GM18907 (cell line): ENCODE data around the gene PJA2.

Experiments used
- ATAC-seq: cut with Tn5 transposase; IDR thresholded peaks from one replicate; pipeline ENCODE4 v1.9.1; 2021; ENCODE audit warnings: mild to moderate bottlenecking, moderate library complexity; ENCODE audit not compliant: unreplicated experiment

PJA2 gene

DNA sequence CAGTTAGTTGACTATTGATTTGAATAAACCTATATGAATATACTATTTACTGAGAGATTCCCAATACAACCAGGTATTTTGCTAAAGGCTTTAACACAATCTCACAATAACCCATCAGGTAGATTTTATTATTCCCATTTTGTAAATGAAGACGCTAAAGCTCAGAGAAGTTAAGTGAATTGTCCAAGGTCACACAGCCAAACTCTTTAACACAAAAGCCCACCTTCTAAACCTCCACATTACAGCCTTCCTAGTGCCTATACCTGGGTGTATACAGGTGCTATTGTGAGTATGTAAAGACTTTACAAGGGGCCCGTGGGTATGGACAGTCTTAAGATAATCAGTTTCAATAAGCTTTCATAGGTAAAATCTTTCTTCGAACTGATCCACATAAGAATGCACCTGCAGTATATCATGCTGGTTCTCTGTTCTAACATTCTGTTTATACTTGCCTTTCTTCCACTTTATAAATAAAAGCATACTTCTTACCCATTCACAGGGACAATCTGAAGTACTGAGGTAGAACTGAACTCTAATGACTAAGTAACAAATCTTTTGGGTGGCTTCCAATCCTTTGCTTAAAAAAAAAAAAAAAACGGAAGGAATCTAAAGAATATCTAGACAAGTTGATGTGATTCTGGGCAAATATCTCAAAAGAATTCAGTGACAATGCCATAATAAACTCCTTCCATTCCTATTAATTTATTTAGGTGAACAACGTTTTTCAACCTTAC, 59.1 kb downstream of the PJA2 start:
- no peak for ATAC-seq

DNA sequence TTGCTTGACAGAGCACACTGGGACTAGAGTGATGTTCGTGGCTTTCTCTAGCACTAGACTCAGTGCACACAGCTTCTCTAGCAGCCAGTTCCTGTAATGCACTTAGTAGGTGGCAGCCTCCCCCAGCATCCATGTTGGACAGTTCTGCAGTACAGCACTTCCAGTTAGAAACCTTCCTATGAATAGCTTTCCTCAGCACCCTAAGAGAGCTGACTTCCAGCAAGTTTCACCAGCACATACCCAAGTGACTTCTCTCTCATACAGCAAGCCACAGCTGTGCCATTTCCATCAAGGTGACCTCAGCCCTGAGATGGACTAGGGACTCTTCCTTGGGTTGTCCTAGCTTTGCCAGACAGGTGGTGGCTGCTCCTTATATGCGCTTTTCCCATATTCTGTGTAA, 60.4 kb downstream of the PJA2 start:
- no peak for ATAC-seq

DNA sequence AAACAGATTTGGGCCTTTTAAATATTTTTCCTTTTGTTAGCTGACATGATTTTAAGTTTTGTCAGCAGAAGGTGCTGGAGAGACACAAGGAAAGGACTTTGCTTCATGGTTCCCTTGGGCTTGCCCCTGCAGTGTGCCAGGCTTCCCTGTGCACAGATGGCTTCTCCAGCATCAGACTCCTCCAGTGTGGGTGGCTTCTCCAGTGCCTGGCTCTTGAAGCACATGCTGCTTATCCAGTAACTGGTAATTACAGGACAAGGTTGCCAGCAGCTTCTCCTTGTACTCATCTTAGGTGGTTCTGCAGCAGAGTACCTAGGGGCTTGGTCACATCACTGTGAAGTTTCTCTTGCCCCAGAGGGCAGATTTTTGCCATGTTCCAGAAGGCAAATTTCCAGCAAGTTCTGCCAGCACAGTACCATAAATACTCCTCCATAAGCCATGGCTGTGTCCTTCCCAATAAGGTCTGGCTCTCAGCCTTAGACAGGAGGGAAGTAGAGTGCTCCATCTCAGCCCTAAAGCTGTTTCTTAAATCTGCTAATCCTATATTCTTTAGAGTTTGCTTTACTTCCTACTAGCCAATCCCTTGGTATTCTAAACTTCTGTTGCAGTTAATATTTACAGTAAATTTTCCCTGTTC, 62.4 kb downstream of the PJA2 start:
- ATAC-seq, result no peak

DNA sequence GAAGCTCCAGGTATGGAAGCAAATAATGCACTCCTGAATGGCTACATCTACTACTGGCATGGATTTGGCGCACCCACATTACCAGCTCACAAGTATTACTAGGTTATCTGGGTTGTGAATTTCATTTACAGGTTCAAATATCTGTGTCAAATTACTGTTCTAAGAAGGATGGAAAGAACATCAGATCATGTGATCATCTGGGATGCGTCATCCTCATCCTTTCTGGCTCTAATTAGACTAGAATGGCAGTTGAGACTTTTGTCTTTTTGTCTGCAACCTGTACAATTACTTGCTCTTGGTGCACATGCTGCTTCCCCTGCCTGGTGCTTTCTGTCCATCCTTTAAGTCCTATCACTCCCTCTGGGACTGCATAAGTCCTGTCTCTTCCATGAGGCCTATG, 64.1 kb downstream of the PJA2 start:
- no peak for ATAC-seq

DNA sequence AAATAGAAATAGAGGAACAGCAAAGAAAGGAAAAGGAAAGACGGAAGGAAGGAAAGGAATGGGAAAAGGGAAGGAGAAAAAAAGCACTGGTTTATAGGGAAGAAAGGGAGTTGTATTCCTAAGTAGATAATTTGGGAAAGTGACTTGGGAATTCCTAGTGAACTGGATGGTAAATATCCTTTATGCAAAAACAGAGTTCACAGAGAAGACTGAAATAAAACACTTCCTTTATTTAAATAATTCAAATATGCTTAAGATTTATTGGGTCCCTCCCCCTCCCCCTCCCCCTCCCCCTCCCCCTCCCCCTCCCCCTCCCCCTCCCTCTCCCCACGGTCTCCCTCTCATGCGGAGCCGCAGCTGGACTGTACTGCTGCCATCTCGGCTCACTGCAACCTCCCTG, 69.4 kb downstream of the PJA2 start:
- ATAC-seq, result no peak

DNA sequence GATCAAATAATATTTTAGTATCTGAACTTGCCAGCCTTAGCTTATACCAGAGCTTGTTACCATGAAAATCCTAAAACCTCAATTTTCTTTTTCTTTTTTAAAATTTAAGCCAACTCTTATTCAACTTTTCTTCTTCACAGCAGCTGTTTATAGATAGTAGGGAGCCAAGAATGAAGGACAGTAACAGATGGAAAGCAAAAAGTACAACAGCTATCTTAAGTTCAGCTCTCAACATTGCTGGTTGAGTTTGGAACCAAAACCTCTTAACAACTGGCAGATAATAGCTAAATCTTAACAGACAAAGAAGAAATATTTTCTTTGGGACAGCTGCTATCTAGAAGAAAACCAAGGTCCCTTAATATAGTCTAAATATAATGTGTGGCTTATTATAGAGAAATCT, 74.7 kb downstream of the PJA2 start:
- no peak for ATAC-seq

DNA sequence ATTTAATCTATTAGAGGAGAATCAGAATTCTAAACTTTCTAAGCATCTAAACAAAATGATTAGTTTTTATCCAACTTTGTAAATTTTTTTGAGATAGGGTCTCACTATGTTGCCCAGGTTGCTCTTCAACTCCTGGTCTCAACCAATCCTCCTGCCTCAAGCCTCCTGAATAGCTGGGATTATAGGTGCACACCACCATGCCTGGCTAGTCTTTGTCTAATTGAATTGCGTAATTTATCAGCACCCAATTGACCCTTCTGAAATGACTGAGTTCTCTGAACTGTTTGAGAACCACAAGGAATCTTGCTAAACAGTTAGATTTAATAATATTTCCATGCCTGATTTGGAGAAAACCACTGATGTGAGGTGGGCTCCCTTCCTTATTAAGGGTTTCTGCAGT, 75.7 kb downstream of the PJA2 start:
- no peak for ATAC-seq

DNA sequence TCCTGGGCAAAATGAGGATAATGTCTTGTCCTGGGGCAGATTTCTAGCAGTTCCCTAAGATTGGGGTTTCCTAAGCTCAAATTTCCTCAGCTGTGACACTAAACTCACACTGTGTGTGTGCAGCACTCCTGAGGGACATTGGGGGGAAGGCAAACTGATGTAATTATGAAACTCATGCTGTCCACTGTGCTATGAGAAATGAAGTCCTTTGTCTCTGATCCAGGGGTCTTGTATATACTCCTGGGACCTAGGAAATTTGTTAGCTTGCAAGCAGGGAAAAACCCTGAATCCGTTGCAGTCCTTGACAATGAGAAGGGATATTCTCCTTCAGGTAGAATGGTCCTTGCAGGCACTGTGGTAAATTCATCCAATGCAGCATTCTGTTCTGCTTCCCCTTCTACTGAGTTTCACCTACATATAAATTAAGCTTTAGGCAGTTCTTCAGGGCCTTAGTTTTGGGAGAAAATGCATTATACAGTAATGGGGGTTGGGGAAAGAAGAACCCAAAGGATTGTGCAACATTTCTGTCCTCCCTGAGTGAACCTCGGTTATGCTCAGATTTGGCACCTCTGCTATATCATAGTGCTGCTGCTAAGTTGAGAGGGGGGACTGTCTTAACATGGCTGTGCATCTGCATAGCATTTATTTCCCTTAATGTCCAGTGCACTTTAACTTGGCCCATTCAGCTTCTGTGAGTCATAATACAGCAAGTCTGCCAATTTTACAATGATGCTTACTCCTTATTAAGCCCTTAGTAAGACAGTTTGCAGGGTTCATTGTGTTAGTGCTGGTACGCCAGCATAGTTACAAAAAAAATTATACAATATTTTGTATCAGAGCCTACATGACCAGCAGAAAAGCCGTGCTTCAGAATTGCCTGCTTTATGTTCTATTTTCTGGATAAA, 80.2 kb downstream of the PJA2 start:
- no peak for ATAC-seq

DNA sequence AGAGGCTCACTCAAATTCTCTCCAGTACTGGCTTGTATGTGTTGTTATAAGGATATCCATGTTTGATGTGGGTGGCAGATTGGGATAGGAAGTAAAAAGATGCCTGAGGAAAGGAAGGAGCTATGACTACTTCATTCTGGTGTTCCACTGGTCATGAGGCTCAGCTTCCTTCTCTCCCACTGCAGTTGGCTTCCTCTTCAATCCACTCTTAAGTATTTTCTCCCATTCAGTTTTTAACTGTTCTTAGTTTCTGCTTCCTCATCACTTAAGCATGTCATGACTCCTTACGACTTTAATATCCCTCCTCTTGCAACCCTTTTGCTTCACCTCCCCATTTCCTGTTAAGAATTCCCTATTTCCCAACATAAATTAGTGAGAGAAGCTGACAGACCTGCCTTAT, 81.1 kb downstream of the PJA2 start:
- no peak for ATAC-seq

DNA sequence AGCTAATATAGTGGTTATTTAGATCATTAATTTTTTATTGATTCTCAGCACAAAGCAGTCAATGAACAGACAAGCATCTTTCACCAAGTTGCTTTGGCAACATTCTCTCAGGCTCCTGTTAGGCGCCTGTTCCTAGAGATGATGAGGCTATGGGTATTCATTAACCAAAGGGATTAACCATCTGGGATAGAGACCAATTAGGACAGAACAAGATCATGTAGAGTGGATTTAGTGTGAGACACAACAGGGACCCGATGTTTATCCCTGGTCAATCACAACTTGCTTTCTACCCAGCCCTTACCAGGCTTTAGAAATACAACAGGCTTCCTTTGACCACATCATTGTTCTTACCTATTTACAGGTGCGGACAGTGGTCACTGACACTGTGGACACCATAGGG, 82.2 kb downstream of the PJA2 start:
- ATAC-seq, result no peak

DNA sequence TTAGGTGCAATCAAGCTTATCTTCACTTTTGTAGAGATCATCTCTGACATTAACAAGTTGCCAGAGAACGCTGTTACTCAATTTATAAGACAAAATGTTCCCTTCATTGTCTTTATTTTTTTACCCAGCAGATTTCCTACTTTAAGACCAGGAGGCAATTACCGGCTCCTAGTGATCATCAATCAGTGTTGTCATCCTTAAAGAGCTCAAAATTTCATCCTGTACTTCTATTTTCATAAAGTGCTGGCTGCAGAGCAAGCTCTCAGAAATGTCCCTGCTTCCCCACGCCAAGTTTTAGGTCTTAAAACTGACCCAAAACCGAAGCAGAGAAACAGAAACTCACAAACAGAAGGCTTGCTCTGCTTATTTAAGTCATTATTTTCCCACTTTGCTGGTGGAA, 82.9 kb downstream of the PJA2 start:
- no peak for ATAC-seq

DNA sequence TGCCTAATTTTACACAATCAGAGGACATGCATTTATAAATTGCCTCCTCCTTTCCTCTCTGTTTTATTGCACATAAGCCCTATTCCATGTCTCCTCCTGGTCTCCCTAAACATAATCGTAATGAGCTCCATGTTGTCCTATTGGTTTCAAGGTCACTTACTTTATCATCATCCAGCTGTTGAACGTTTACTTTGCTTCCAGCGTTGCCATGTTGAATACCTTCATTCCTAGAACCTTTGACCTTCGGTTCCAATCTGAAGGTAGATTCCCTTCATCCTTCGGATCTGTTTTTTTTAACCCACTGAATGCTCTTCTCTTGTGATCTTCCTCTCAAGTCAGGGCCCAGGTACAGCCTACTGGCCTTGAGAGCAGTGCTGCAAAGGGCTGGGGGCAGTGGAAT, 84.3 kb downstream of the PJA2 start:
- no peak for ATAC-seq

DNA sequence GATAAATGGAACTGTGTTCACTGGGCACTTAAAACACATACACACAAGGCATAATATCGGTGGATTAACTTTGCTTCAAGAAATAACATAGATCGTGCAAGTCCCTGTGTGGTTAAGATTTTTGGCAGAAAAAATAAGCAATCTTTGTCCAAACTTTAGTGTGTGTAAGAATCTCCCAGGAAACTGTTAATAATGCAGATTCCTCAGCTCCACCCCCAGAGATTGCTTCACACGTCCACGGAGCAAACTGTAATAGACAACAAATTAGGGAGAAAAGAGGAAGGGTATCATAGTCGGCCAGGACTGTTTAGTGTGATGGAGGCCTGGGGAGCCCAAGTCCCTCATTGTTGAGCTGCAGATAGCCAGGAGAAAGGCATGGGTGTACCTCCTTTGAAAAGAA, 84.8 kb downstream of the PJA2 start:
- no peak for ATAC-seq

DNA sequence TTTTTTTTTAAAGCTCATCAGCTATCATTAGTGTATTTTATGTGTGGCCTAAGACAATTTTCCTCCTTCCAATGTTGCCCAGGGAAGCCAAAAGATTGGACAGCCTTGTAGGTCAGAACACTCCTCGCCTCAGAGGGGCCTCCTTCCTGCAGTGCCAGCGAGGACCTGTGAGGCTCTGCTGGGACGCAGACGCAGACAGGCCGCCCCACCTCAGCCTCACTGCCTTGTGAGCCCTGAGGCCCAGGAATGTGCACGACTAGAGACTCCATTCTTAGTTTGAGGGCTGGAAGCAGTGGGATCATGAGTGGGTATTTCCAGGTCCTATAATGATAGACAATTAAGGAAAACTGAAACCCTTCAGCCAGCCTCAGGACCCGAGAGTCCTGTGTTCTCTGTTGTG, 85.4 kb downstream of the PJA2 start:
- no peak for ATAC-seq

DNA sequence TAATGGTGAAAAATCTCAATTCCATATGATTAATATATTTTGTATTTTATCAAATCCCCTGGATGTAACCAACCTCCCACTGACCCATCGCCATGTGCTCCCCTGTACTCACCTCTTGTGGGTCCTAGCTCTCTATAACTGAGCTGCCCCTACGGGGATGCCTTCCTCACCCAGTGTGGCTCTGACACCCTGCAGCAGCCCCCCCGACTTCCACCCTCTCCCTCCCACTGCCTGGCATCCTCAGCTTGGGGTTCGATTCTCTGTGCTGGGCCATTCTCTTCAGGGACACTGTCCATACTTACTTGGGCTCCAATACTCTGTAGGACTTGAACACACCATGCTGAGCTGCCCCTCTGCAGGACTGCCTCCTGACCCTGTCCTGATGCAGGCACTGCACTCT, 87.1 kb downstream of the PJA2 start:
- ATAC-seq, result no peak

DNA sequence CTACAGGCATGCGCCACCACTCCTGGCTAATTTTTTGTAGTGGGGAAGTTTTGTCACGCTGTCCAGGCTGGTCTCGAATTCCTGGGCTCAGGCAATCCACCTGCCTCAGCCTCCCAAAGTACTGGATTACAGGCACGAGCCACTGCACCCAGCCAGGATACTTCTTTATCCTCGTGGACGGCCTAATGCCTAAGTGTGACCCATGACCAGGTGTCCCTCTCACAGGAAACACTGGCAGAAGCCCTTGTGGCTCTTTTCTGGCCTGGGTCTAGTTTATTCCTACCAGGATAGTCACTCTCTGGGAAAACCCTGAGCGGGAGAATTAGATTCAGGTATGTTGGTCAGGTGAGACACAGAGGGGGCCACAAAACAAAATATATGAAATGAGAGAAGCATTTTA, 90.4 kb downstream of the PJA2 start:
- ATAC-seq, result no peak

DNA sequence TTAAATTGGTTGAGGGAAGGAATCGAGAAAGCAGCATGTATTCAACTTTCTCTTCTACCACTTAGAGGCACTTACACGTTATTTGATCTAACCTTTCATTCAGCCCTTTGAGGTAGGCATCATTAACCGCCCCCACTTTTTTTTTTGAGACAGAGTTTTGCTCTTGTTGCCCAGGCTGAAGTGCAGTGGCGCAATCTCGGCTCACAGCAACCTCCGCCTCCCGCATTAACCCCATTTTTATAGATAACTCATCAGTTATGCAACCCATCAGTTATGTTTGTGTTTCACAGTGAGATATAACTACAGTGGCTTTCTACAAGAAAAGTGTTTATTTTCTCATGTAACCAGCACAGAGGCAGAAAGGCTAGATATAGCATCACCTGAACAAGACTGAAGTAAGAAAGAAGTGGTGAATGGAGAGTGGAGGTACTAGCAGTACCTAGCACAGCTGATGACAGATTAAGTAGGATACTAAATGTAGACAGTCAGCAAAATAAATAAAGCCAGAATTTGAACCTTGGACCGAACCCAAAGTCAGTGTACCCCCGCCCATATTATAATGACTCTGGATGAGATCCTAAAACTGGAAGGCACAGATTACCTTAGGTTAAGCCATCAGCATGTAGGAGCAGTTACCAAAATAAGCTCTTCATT, 91.2 kb downstream of the PJA2 start:
- no peak for ATAC-seq

DNA sequence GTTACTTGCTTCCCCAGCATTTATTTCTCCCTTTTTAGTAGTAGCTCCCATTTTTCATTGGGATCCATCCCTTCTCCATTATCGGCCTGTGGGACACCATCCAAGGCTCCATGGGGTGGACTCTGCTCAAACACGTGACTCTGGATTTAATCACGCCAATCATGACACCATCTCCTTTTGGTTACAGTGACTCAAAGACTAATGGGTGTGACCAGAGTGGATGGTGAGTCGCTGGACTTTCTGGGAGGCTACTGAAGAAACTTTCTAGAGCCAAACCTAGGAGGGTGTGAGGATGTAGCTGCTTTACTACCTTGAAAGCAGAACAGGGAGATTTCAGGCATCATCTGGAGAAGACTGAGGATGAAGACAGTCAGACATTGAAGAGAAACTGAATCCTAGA, 93.1 kb downstream of the PJA2 start:
- ATAC-seq, result no peak

DNA sequence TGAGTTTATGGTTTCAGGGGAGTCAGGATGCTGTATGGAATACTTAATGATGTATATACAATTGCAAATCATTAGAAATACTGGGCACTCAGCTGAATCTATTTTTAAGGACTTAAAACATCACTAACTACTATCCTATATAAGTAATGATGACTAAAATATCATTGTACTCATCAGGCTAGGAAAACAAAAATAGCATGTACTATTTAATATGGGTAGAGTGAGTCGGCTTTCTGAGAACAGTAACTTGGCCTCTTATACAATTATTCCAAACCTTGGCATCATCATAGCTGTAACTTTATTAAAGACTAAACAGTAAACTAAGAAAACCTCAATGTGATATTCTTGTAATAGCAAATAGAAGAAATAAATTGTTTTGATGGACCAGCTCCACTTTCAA, 94.5 kb downstream of the PJA2 start:
- no peak for ATAC-seq

DNA sequence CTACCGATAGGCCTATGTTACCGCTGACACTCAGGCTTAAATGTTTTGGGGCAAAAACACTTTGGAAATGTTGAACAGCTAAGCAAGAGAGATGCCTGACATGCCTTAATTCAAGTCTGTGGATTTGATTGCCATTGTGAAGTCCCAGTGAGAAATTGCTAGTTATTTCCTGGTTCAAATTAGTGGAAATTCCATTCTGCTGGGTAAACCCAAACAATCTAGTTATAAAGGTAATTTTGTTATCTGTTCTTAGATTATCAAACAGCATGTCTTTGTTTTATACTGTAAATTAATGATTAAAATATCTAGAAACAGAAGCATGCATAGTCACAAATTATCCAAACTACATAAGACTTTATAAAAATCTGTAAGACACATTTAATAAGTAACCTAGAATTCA, 96.6 kb downstream of the PJA2 start:
- ATAC-seq, result no peak

DNA sequence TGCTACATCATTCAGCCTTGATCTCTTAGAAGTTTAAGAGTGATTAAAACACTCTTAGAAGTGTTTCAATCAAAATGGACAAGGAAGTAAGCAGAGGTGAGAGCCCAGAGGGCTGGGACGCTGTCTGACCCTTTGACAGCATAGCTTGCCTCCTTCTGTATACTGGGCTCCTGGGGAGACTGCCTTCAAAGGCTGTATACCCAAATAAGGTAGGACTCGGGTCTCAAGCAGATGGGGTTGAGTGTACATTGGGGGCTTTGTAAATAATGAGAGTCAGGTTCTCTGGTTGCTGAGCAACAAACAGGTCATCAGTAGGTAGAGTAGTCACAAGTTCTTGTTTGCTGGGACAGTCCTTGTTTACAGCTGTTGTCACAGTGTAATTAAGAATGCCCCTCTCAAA, 97.1 kb downstream of the PJA2 start:
- no peak for ATAC-seq
